Vagina (tissue), 2 donors: ENCODE results near the gene LRIT2.

Source experiments
- POLR2AphosphoS5 ChIP-seq, 2 donors: sonication (generic); formaldehyde crosslinking; IDR thresholded peaks; one replicate each; pipeline ENCODE4 v1.9.0; 2017; ENCODE audit warnings: antibody characterized with exemption in 2 of 2, mild to moderate bottlenecking in 2 of 2, low read depth in 1 of 2; ENCODE audit not compliant: insufficient read depth in 1 of 2
- TF ChIP-seq, protein P1 (sequence below), 3 experiments: fragments of 450-650 bp in 2 of 3; fragments of 200-600 bp in 1 of 3; sonication (generic) in 1 of 3; IDR thresholded peaks; one replicate each; pipeline ENCODE4 v1.5.1; 2017 to 2019; ENCODE audit warnings: antibody characterized with exemption in 3 of 3, mild to moderate bottlenecking in 2 of 3, moderate library complexity in 2 of 3

DNA sequence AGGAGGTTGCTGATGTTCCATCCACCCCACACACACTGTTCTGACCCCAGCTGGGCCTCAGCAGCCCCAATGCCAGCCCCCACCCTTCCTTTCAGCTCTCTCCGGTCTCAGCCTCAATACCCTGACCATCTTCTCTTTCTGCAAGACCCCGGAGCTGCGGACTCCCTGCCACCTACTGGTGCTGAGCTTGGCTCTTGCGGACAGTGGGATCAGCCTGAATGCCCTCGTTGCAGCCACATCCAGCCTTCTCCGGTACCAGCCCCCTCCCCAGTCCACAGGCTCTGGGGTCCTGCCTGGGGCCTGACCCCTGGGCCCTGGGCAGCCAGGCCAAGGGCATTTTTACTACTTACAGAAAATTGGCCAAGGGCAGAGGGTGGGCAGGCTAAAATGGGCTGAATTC lies 22.2 kb upstream of the LRIT2 start:
- TF ChIP-seq, protein P1, sequence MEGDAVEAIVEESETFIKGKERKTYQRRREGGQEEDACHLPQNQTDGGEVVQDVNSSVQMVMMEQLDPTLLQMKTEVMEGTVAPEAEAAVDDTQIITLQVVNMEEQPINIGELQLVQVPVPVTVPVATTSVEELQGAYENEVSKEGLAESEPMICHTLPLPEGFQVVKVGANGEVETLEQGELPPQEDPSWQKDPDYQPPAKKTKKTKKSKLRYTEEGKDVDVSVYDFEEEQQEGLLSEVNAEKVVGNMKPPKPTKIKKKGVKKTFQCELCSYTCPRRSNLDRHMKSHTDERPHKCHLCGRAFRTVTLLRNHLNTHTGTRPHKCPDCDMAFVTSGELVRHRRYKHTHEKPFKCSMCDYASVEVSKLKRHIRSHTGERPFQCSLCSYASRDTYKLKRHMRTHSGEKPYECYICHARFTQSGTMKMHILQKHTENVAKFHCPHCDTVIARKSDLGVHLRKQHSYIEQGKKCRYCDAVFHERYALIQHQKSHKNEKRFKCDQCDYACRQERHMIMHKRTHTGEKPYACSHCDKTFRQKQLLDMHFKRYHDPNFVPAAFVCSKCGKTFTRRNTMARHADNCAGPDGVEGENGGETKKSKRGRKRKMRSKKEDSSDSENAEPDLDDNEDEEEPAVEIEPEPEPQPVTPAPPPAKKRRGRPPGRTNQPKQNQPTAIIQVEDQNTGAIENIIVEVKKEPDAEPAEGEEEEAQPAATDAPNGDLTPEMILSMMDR (IDR thresholded peaks at IDR 0.05), result no peak
- no peak for TF ChIP-seq POLR2AphosphoS5 (IDR thresholded peaks at IDR 0.05; ENCODE audit: insufficient read depth in 1 of 2, low read depth in 1 of 2)
